ENCODE measurements around the gene LIMA1.

DNA sequence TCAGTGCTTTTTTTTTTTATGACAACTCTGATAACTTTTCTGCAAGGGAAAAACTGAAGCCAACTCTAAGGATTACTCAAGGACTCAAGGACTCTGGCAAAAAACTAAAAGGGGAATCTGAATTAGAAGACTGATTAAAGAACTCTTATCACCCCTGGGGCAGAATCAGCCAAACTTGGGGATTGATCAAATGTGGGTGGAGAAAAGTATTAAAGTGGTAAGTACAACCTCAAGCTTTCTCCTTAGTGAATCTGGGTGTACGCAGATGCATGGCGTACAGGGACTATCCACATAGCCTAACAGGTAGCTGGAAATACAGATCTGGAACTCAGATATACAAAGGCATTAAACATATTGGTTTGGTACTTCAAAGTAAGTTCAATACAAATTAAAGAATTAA lies 7.3 kb downstream of the LIMA1 start:
- no peak for TF ChIP-seq POLR2A (IDR thresholded peaks at IDR 0.05)
- TF ChIP-seq, protein P1, sequence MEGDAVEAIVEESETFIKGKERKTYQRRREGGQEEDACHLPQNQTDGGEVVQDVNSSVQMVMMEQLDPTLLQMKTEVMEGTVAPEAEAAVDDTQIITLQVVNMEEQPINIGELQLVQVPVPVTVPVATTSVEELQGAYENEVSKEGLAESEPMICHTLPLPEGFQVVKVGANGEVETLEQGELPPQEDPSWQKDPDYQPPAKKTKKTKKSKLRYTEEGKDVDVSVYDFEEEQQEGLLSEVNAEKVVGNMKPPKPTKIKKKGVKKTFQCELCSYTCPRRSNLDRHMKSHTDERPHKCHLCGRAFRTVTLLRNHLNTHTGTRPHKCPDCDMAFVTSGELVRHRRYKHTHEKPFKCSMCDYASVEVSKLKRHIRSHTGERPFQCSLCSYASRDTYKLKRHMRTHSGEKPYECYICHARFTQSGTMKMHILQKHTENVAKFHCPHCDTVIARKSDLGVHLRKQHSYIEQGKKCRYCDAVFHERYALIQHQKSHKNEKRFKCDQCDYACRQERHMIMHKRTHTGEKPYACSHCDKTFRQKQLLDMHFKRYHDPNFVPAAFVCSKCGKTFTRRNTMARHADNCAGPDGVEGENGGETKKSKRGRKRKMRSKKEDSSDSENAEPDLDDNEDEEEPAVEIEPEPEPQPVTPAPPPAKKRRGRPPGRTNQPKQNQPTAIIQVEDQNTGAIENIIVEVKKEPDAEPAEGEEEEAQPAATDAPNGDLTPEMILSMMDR (IDR thresholded peaks at IDR 0.05) = no peak

All from lower leg skin (tissue), 3 donors.